Spleen (tissue), 7 donors: Measurements from ENCODE around the gene AMN1.

ENCODE experiments used
- POLR2A ChIP-seq, 3 donors: fragments of 450-650 bp; IDR thresholded peaks; one replicate each; pipeline ENCODE4 v1.5.1; 2017; ENCODE audit warnings: antibody characterized with exemption in 3 of 3, mild to moderate bottlenecking in 1 of 3
- POLR2AphosphoS5 ChIP-seq, 3 donors: sonication (generic); formaldehyde crosslinking; IDR thresholded peaks; one replicate each; pipeline ENCODE4 v1.5.1; 2017; ENCODE audit warnings: antibody characterized with exemption in 3 of 3
- TF ChIP-seq, protein P1 (sequence below), 11 experiments: fragments of 200-600 bp in 7 of 11; fragments of 450-650 bp in 4 of 11; sonication (generic) in 4 of 11; IDR thresholded peaks in 8 of 11; conservative IDR thresholded peaks in 3 of 11; 1 replicate in 7 of 11; 2 replicates in 4 of 11; pipeline versions ENCODE4 v1.4.0 to v1.8.0; 2016 to 2021; ENCODE audit warnings: antibody characterized with exemption in 11 of 11, inconsistent platforms in 4 of 11, mild to moderate bottlenecking in 1 of 11
- donor health status: DM: no; HTN: no; CAD: no; lungs with moderate emphysema.
- donor health status: DM: no; HTN: no; CAD: no.
- donor health status: DM: no; HTN: no; CAD: no.

DNA sequence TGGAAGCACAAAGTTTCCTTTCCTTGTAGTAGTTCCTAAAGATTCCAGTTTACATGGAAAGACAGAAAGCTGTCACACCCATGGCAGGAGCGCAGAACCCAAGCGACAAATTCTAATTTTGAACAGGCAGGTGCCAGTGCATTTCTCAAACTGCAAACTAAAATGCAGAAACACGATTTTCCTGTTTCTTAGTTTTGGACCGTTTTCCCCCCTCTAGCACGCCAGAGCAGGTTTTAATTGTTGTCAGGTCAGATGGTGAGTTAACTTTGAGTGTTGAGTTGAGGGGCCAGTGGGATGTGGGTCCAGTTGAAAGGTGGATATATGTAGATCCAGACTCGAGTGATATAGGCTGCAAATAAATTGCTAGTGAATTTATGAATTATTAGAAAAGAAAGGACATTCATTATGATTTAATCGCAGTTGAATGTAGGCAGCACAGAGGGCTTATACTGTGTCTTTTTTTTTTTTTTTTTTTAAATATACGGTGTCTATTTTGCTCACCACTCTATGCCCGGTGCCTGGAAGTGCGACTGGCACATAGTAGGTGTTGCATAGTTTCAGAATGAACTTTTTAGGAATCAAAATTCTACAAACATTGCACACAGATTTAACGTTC lies 70.2 kb downstream of the AMN1 start:
- TF ChIP-seq, protein P1, sequence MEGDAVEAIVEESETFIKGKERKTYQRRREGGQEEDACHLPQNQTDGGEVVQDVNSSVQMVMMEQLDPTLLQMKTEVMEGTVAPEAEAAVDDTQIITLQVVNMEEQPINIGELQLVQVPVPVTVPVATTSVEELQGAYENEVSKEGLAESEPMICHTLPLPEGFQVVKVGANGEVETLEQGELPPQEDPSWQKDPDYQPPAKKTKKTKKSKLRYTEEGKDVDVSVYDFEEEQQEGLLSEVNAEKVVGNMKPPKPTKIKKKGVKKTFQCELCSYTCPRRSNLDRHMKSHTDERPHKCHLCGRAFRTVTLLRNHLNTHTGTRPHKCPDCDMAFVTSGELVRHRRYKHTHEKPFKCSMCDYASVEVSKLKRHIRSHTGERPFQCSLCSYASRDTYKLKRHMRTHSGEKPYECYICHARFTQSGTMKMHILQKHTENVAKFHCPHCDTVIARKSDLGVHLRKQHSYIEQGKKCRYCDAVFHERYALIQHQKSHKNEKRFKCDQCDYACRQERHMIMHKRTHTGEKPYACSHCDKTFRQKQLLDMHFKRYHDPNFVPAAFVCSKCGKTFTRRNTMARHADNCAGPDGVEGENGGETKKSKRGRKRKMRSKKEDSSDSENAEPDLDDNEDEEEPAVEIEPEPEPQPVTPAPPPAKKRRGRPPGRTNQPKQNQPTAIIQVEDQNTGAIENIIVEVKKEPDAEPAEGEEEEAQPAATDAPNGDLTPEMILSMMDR (IDR thresholded peaks at IDR 0.05 in 8 of 11, conservative IDR thresholded peaks at IDR 0.05 in 3 of 11): no peak
- no peak for TF ChIP-seq POLR2A (IDR thresholded peaks at IDR 0.05)
- TF ChIP-seq POLR2AphosphoS5 (IDR thresholded peaks at IDR 0.05): no peak
